ENCODE measurements around the gene TIMM21. TPM values are rescaled to one million over a fixed set of nuclear protein-coding genes. Genes with fewer than 3 reads are reported as not detected.

Gene TIMM21
- total RNA-seq (10 to 100 TPM; 22.1 to 35.1 TPM), polyA plus RNA-seq (ENCODE audit: insufficient read length in 6 of 6) (10 to 100 TPM; 45.1 to 54.3 (median 48.5) TPM)
- long read RNA-seq, donor 1, transcript TIMM21-201 (6 exons, 3,095 nt): major isoform, 16 of 21 reads
- long read RNA-seq, donor 1, partial matches to known transcripts: 0 of 21 reads
- long read RNA-seq, donor 1, other reads (novel, unspliced or antisense): 0 of 21 reads
- long read RNA-seq, donor 2, transcript TIMM21-201 (6 exons, 3,095 nt): major isoform, 7 of 12 reads
- long read RNA-seq, donor 2, partial matches to known transcripts: 0 of 12 reads
- long read RNA-seq, donor 2, other reads (novel, unspliced or antisense): 0 of 12 reads
- long read RNA-seq, donor 3, transcript TIMM21-201 (6 exons, 3,095 nt): major isoform, 18 of 18 reads
- long read RNA-seq, donor 3, partial matches to known transcripts: 0 of 18 reads
- long read RNA-seq, donor 3, other reads (novel, unspliced or antisense): 0 of 18 reads
- long read RNA-seq, donor 4, transcript TIMM21-201 (6 exons, 3,095 nt): major isoform, 5 of 9 reads
- long read RNA-seq, donor 4, partial matches to known transcripts: 3 of 9 reads
- long read RNA-seq, donor 4, other reads (novel, unspliced or antisense): 0 of 9 reads
- long read RNA-seq, donor 5, transcript TIMM21-201 (6 exons, 3,095 nt): major isoform, 6 of 11 reads
- long read RNA-seq, donor 5, partial matches to known transcripts: 0 of 11 reads
- long read RNA-seq, donor 5, other reads (novel, unspliced or antisense): 0 of 11 reads
- long read RNA-seq, donor 6, transcript TIMM21-206 (4 exons, 590 nt): minor isoform, 5 of 26 reads
- long read RNA-seq, donor 6, transcript TIMM21-201 (6 exons, 3,095 nt): major isoform, 14 of 26 reads
- long read RNA-seq, donor 6, partial matches to known transcripts: 5 of 26 reads
- long read RNA-seq, donor 6, other reads (novel, unspliced or antisense): 0 of 26 reads
- long read RNA-seq, donor 7, transcript TIMM21-201 (6 exons, 3,095 nt): major isoform, 15 of 15 reads
- long read RNA-seq, donor 7, partial matches to known transcripts: 0 of 15 reads
- long read RNA-seq, donor 7, other reads (novel, unspliced or antisense): 0 of 15 reads
- long read RNA-seq, donor 8, transcript TIMM21-201 (6 exons, 3,095 nt): major isoform, 13 of 15 reads
- long read RNA-seq, donor 8, partial matches to known transcripts: 0 of 15 reads
- long read RNA-seq, donor 8, other reads (novel, unspliced or antisense): 0 of 15 reads
- long read RNA-seq, donor 9: 0 reads
- long read RNA-seq, donor 10, partial matches to known transcripts: 0 of 1 reads
- long read RNA-seq, donor 10, other reads (novel, unspliced or antisense): 1 of 1 reads
- long read RNA-seq, donor 11: 0 reads
- long read RNA-seq, donor 12, transcript TIMM21-201 (6 exons, 3,095 nt): major isoform, 14 of 15 reads
- long read RNA-seq, donor 12, partial matches to known transcripts: 0 of 15 reads
- long read RNA-seq, donor 12, other reads (novel, unspliced or antisense): 0 of 15 reads

- intact Hi-C loops (cut with DNase I): no loop called here
- peak within 1 kb of the TSS; percentile 98 to 99 for H3K27ac ChIP-seq
These were observed at the start of gene TIMM21, which contains the start of gene FBXO15 for GRCh38 chr18:74147779-74148542. TSS of gene TIMM21 (plus strand) at chr18:74148523. CDS start at chr18:74148809, 286 bp downstream. TSS of gene FBXO15 (minus strand) at chr18:74147834. CDS start at chr18:74147785, 49 bp downstream.

GRCh38 chr18:74108460-74108859 lies 39.9 kb upstream of the TIMM21 start:
- H3K9me3 ChIP-seq: peaks cover 0 to 18% of the 10 kb centered on the region in 2 donors
- no peaks in the 10 kb centered on the region for H3K36me3 ChIP-seq
- H3K4me3 ChIP-seq: no peak overlapping the region
- H3K4me1 ChIP-seq: no peaks in the 10 kb centered on the region
- H3K27me3 ChIP-seq: no peaks in the 10 kb centered on the region
- ATAC-seq (no peak), DNase-seq (no peak)
- H3K27ac ChIP-seq: no peak overlapping the region
- intact Hi-C loops (cut with DNase I): no loop called here
- no peak for TF ChIP-seq CTCF (IDR thresholded peaks at IDR 0.05)

More at GRCh38 chr18:74147779-74148542, at the start of gene TIMM21, which contains the start of gene FBXO15:
- Histone ChIP-seq H3K9me3 (no peaks in the 10 kb centered on the region), H3K4me3 (peak within 1 kb of the TSS; percentile 50 to 77), H3K27me3 (no peaks in the 10 kb centered on the region), H3K36me3 (peaks cover 0 to 5% of the 10 kb centered on the region in 2 donors), H3K4me1 (peaks cover 18 to 38% of the 10 kb centered on the region in 2 donors)
- no peak for TF ChIP-seq CTCF (IDR thresholded peaks at IDR 0.05)
- ATAC-seq (peak; percentile 97), DNase-seq (peak; percentile 96 to 99 (median 96))

- H3K27ac ChIP-seq: no peak overlapping the region
- DNase-seq: no peak
- no peaks in the 10 kb centered on the region for H3K27me3 ChIP-seq
- no peak for ATAC-seq
- H3K36me3 ChIP-seq: no peaks in the 10 kb centered on the region
- H3K4me3 ChIP-seq: no peak overlapping the region
- intact Hi-C loops (cut with DNase I): no loop called here
- peaks cover 0 to 15% of the 10 kb centered on the region in 2 donors for H3K9me3 ChIP-seq
- no peaks in the 10 kb centered on the region for H3K4me1 ChIP-seq
- no peak for TF ChIP-seq CTCF (IDR thresholded peaks at IDR 0.05)
These were observed 38.2 kb upstream of the TIMM21 start for GRCh38 chr18:74110149-74110548.

- ATAC-seq: no peak
- no peak overlapping the region for H3K27ac ChIP-seq
- DNase-seq: no peak
- H3K36me3 ChIP-seq: no peaks in the 10 kb centered on the region
- no peak overlapping the region for H3K4me3 ChIP-seq
- no peaks in the 10 kb centered on the region for H3K27me3 ChIP-seq
- intact Hi-C loops (cut with DNase I): no loop called here
- H3K4me1 ChIP-seq: no peaks in the 10 kb centered on the region
- TF ChIP-seq CTCF (IDR thresholded peaks at IDR 0.05): no peak
- H3K9me3 ChIP-seq: peaks cover 0 to 15% of the 10 kb centered on the region in 2 donors
These were observed 37.3 kb upstream of the TIMM21 start for GRCh38 chr18:74110976-74111375.
